ENCODE measurements around the gene ARMC7.
"Not testable (repeated sequence)": the region's sequence is repeated elsewhere in the genome, so short reads cannot be mapped to it uniquely, and the experiment has no call there.

The ARMC7 gene

GRCh38 chr17:75109407-75110233, at the start of gene ARMC7:
Gene ARMC7 (plus strand): TSS chr17:75109969. CDS start chr17:75110289, 320 bp downstream.
- DNase-seq = peak; percentile 76 to 87 (median 85)

- DNase-seq = no peak
Measured at GRCh38 chr17:75060434-75061054, 49.2 kb upstream of the ARMC7 start.

GRCh38 chr17:75061055-75061438, 48.7 kb upstream of the ARMC7 start:
- no peak for DNase-seq

GRCh38 chr17:75061618-75062017, 48.2 kb upstream of the ARMC7 start:
- no peak for DNase-seq

GRCh38 chr17:75063201-75063600, 46.6 kb upstream of the ARMC7 start:
- no peak for DNase-seq

GRCh38 chr17:75063626-75064025, 46.1 kb upstream of the ARMC7 start:
- no peak for DNase-seq

- no peak for DNase-seq
Measured at GRCh38 chr17:75064040-75064439, 45.7 kb upstream of the ARMC7 start.

- no peak for DNase-seq
Measured at GRCh38 chr17:75064460-75064859, 45.3 kb upstream of the ARMC7 start.

- no peak for DNase-seq
Measured at GRCh38 chr17:75064867-75065561, 44.8 kb upstream of the ARMC7 start.

GRCh38 chr17:75065562-75066151, 44.1 kb upstream of the ARMC7 start:
- DNase-seq = no peak

GRCh38 chr17:75067856-75068255, 41.9 kb upstream of the ARMC7 start:
- DNase-seq = peak in 4 of 6 experiments; percentile 12 to 40 (median 37)

- DNase-seq = no peak
Measured at GRCh38 chr17:75068750-75069149, 41.0 kb upstream of the ARMC7 start.

- peak in 1 of 6 experiments; percentile 3 for DNase-seq
Measured at GRCh38 chr17:75069783-75070182, 40.0 kb upstream of the ARMC7 start.

- DNase-seq = not testable (repeated sequence)
Measured at GRCh38 chr17:75071478-75072271, 38.1 kb upstream of the ARMC7 start.

- DNase-seq = not testable (repeated sequence)
Measured at GRCh38 chr17:75072909-75073308, 36.9 kb upstream of the ARMC7 start.

- no peak for DNase-seq
Measured at GRCh38 chr17:75073618-75074047, 36.1 kb upstream of the ARMC7 start.

GRCh38 chr17:75074532-75074931, 35.2 kb upstream of the ARMC7 start:
- no peak for DNase-seq

- no peak for DNase-seq
Measured at GRCh38 chr17:75075597-75076336, 34.0 kb upstream of the ARMC7 start.

GRCh38 chr17:75077072-75077495, 32.7 kb upstream of the ARMC7 start:
- DNase-seq = no peak

GRCh38 chr17:75077496-75078283, 32.1 kb upstream of the ARMC7 start:
- peak; percentile 10 to 58 (median 36) for DNase-seq
